Adipose tissue (tissue), 3 donors: ENCODE results near the gene MVD. TPM values are rescaled to one million over a fixed set of nuclear protein-coding genes. Genes with fewer than 3 reads are reported as not detected.
"Not testable (repeated sequence)": the region's sequence is repeated elsewhere in the genome, so short reads cannot be mapped to it uniquely, and the experiment has no call there.

ENCODE experiments used
- H3K27ac ChIP-seq: one replicate; pipeline ENCODE4 v1.5.1; 2013; ENCODE audit warnings: low read depth, low read length
- WGBS, 3 donors: extraction: QIAGEN DNeasy Blood & Tissue Kit; methylation state at CpG; one replicate each; pipeline ENCODE4 v1.1.7; 2013; 5-methylcytosine and 5-hydroxymethylcytosine counted together
- polyA plus RNA-seq, 3 donors: library from polyadenylated mRNA; stranded (reverse); fragments of 200-250 nt; gene quantifications; one replicate each; pipeline ENCODE4 v1.2.3, GENCODE V29; 2013
- donor health status: healthy with polysubstance abuse.
- donor health status: Bipolar disorder and iron deficiency.
- donor health status: healthy.

The MVD gene
- polyA plus RNA-seq, 3 donors, result 22.6 to 34.5 (median 31.2) TPM

DNA sequence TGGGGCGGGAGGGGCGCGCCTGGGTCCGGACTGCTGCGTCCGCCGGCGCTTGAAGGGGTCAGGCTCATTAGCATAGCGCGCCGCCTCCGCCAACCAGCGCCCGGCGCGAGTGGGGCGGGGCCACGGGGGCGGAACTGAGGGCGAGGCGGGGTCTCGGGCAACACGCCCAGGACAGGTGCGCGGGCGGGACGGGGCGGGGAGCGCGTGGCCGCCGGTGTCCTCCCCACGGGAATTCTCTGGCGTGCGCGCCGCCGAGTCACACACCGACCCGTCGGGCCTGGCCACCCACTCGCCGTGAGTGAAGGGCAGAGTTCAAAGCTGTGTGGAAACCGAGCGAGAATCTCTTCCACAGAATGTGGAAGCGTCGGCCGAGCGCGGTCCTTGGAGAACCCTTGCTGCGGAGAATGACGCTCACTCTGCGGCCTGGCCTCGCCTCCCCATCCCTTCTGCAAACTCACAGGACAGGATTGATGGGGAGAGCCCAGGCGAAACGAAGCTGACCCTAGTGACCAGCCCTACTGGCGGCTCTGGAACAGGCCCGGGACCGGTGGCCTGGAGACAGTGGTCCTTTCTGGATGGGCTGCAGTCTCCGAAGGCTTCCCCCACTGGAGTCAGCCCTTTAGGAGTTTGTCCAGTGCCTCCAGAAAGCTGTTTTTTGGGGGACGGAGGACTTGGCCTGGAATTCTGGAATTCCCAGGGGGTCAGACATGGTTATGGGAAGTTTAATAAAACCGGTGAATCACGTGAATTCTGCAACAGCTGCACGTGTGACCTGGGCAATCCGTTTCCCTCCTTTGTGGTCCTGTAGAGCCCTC is 23.8 kb upstream of the MVD start, which contains the start of gene SNAI3:
Gene SNAI3, minus strand, starts transcription at position 69 of the 815 bp plus-strand sequence. CDS start 101 bp downstream, outside the sequence.
- H3K27ac ChIP-seq, result no peak within 1 kb of the TSS
- WGBS, 3 donors, result 6 to 10% (median 6%) methylated on average over 38 to 65 of the region's 65 CpGs

GRCh38 chr16:88686062-88686438 is 23.2 kb upstream of the MVD start:
- 0 to 2% (median 0%) methylated on average over 22 to 25 of the region's 25 CpGs for WGBS, 3 donors
- H3K27ac ChIP-seq, result no peak overlapping the region

DNA sequence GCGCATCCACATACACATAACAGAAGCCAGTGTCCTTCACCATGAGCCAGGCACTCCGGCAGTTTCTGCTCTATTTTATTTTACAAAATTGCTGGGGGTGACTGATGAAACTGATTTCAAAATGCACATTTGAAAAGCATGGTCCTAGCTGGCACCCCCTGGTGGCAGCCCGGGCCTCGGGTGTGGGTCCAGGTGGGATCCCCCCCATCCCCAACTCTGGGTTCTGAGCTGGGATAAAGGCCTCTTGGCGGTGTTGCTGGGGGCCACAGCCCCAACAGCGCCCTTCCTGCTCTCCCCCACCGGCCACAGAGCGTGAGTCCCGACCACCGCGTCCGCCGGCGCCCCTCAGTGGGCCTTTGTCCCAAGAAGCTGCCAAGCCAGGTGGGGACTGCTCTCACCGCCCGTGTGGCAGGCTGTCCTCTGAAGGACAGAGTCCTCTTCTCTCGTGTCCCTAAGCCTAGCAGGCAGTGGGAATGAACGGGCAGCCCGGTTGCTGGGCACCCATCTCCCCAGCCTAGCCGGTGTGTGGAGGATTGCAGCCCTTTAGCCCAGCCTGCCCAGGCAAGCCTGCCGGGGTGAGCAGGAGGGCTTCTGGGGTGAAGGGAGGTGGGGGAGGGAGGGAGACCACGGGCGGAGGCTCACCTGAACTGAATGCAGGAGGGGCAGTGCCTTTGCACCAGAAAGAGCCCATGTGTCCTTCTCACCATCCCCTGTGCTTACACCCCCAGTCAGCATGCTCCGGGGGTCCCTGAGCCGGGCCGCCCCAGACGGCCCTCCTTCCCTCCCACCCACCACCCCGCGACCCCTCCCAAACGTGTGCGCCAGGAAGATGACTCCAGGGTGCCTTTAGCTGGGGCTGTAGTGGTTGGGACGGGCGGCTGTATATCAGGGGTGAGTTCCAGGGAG is 22.5 kb upstream of the MVD start:
- H3K27ac ChIP-seq, result no peak overlapping the region
- 5 to 6% (median 5%) methylated on average over 30 to 33 of the region's 33 CpGs for WGBS, 3 donors

DNA sequence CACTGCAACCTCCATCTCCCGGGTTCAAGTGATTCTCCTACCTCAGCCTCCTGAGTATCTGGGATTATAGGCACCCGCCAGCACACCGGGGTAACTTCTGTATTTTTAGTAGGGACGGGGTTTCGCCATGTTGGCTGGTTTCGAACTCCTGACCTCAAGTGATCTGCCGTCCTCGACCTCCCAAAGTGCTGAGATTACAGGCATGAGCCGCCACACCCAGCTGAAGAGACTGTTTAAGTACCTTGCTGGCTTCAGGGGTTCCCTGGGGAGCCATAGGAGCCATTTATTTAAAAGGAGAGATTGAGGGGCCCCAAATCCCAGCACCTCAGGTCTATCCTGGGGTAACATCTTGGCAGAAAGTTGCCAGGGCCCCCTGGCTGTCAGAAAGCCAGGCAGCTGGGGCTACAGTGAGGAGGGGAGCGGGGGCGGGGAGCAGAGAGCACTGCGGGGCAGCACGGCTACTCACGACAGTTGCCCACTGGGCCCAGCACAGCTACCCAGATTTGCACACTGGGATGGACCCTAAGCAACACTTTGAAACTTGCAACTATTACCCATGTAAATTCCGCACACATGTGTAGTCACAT is 21.8 kb upstream of the MVD start:
- WGBS, 3 donors, result 63 to 77% (median 67%) methylated on average over 15 of the region's 15 CpGs
- H3K27ac ChIP-seq, result no peak overlapping the region

GRCh38 chr16:88681709-88682451 is 19.0 kb upstream of the MVD start:
- no peak overlapping the region for H3K27ac ChIP-seq
- WGBS, 3 donors, result 23 to 64% (median 25%) methylated on average over 21 of the region's 21 CpGs

GRCh38 chr16:88681084-88681680 is 18.3 kb upstream of the MVD start:
- 48 to 62% (median 56%) methylated on average over 31 of the region's 31 CpGs for WGBS, 3 donors
- H3K27ac ChIP-seq, result no peak overlapping the region

DNA sequence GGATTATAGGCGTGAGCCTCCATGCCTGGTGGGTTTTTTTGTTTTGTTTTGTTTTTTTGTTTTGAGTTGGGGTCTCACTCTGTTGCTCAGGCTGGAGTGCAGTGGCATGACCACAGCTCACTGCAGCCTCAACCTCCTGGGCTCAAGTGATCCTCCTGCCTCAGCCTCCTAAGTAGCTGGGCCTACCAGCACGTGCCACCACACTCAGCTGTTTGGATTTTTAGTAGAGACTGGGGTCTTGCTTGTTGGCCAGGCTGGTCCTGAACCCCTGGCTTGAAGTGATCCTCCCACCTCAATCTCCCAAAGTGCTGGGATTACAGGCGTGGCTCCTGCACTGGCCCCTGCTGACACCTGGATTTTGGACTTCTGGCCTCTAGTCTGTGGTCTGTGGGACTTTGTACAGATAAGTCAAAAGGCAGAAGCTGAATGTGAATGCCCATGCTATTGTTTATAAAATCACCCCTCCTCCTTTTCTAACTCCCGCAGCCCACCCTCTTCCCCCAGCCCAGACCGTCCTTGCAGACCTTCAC is 17.7 kb upstream of the MVD start:
- 79 to 94% (median 83%) methylated on average over 5 of the region's 5 CpGs for WGBS, 3 donors

DNA sequence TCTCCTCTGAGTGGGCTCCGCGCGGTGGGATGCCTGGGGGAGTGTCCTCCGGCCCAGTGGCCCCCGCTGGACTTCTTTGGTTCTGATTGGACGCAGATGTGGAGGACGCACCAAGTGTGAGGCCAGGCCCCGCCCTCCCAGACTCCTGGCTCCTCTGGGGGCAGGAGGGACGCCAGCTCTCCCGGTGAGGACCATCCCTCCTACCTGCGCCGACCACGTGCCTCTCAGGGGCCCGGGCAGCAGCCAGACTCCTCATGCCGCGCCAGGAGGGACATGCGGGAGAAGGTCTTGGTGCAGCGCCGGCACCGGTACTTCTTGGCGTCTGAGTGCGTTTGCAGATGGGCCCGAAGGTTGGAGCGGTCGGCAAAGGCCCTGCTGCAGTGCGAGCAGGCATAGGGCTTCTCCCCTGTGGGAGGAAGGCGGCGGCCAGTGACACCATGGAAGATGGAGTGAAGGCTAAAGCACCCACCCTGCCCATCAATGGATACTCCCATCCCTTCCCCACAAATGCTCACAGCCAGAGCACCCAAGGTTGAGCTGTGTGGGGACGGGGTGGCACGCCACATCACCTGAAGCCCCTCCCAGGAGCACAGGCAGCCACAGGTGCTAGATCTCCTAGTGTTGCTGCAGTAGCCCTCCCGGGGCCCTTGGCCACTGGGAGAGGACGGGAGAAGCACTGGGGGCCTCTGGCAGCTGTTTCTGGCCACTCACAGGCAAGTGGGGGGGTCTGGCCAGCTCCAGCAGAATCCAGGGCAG is 15.5 kb upstream of the MVD start:
- H3K27ac ChIP-seq, result no peak overlapping the region
- WGBS, 3 donors, result 64 to 81% (median 69%) methylated on average over 29 to 32 of the region's 32 CpGs

More for the DNA sequence above, 17.7 kb upstream of the MVD start:
- H3K27ac ChIP-seq, result no peak overlapping the region

DNA sequence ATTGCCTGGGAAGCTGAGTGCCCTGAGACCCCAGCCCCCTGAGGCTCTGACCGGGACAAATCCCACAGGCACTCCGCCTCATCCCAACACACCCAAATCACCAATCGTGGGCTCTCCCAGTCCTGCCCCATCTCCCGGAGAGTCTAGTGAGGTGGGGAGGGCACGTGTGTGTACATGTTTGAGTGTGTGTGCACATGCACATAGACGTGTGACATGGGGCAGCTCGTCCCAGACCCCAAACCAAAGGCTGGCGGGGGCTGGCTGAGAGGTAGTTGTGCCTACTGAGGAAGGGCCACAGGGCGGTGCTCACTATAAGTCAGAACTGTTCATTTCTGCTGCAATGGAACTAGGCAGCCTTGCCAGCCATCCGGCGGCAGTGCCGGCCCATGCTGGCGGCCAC is 14.8 kb upstream of the MVD start:
- WGBS, 3 donors, result 70 to 89% (median 82%) methylated on average over 12 to 13 of the region's 13 CpGs
- no peak overlapping the region for H3K27ac ChIP-seq

- WGBS, 3 donors, result 73 to 87% (median 78%) methylated on average over 22 of the region's 22 CpGs
- H3K27ac ChIP-seq, result no peak overlapping the region
These were observed 13.8 kb upstream of the MVD start for GRCh38 chr16:88676502-88677242.

DNA sequence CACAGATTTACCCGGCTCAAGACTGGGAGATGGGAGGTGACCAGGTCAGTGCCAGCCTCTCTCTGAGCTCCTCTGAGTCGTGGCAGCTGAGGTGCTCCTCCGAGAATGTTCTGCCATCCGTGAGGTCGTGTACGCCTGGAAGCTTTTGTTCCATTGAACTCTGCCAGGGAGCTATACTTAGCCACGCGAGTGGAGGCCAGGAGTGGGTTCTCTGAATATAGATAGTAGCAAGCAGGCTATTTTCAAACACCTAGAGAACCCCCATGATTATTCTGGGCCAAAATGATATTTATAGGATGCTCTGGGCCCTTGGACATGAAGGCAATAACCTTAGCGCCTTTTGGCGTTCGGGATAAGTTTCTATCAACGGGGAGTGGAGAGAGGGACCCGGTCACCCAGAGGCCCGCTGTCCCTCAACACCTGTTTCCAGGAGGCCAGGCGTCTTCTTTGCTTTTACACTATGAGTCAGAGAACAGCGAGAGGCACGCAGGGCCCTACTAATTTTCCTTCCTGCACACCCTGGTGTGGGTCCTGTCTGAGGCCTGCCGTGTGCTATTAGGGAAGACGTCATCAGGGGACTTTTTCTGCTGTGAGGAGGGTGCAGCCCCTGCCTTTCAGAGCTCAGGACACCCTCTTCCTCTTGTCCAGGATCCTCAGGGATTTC is 11.0 kb upstream of the MVD start:
- WGBS, 3 donors, result 91 to 94% (median 92%) methylated on average over 19 of the region's 19 CpGs
- no peak overlapping the region for H3K27ac ChIP-seq

- 67 to 84% (median 82%) methylated on average over 11 of the region's 11 CpGs for WGBS, 3 donors
- H3K27ac ChIP-seq, result no peak overlapping the region
These were observed 9.9 kb upstream of the MVD start for GRCh38 chr16:88672776-88673175.

GRCh38 chr16:88671806-88672205 is 8.9 kb upstream of the MVD start:
- WGBS, 3 donors, result 88 to 95% (median 90%) methylated on average over 23 of the region's 23 CpGs

GRCh38 chr16:88669980-88670379 is 7.1 kb upstream of the MVD start:
- no peak overlapping the region for H3K27ac ChIP-seq
- WGBS, 3 donors, result 49 to 68% (median 64%) methylated on average over 10 of the region's 10 CpGs

More at GRCh38 chr16:88671806-88672205, 8.9 kb upstream of the MVD start:
- no peak overlapping the region for H3K27ac ChIP-seq

DNA sequence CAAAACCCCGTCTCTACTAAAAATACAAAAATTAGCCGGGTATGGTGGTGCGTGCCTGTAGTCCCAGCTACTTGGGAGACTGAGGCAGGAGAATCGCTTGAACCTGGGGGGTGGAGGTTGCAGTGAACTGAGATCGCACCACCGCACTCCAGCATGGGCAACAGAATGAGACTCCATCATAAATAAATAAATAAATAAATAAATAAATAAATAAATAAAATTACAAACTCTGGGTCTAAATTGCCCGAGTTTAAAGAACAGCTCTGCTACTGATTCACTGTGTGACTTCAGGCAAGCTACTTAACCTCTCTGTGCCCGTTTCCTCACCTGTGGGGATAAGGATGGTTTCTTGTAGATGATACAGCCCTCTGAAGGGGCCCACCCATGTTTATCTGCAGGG is 6.6 kb upstream of the MVD start:
- WGBS, 3 donors, result 88 to 95% (median 89%) methylated on average over 8 of the region's 8 CpGs
- H3K27ac ChIP-seq, result not testable (repeated sequence)

DNA sequence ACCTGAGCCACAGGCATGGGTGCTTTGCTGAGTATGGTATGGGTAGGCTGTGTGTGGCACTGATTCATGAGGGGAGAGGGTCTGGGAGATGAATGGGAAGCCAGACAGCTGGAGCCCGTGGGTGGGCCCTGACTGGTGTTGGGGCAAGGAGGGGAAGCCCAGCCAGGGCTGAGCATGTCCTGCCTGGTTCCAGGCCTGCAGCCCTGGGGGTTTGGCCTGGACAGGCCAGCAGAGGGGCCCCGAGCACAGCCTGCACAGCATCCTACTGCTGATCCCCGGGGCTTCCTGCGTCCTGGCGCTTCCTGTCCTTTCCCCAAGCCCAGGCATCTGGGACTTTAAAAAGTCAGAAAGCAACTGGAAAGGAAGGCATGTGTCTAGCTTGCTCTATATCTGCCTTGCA is 4.6 kb upstream of the MVD start:
- H3K27ac ChIP-seq, result no peak overlapping the region
- WGBS, 3 donors, result 57 to 75% (median 71%) methylated on average over 5 of the region's 5 CpGs
